Measurements from ENCODE around the gene SETBP1.

The SETBP1 gene

GRCh38 chr18:44958040-44958439 is 277.4 kb downstream of the SETBP1 start:
- Histone ChIP-seq H3K27ac (ENCODE audit: low read depth, low read length) (no peak overlapping the region), H3K4me1 (ENCODE audit: control insufficient read depth, insufficient read depth, low read length) (no peaks in the 10 kb centered on the region), H3K9me3 (ENCODE audit: control insufficient read depth, insufficient read depth, low read depth, low read length) (no peaks in the 10 kb centered on the region), H3K9ac (ENCODE audit: low read length) (no peak overlapping the region), H3K4me3 (ENCODE audit: low read depth, low read length) (no peak overlapping the region), H3K36me3 (ENCODE audit: control insufficient read depth, insufficient read depth, low read length) (no peaks in the 10 kb centered on the region), H3K27me3 (ENCODE audit: control insufficient read depth, insufficient read depth, low read length) (no peaks in the 10 kb centered on the region)

- no peak overlapping the region for H3K4me3 ChIP-seq (ENCODE audit: low read depth, low read length)
Measured at GRCh38 chr18:44958455-44958854, 277.8 kb downstream of the SETBP1 start.

GRCh38 chr18:44959013-44959412 is 278.3 kb downstream of the SETBP1 start:
- Histone ChIP-seq H3K36me3 (ENCODE audit: control insufficient read depth, insufficient read depth, low read length) (no peaks in the 10 kb centered on the region), H3K9me3 (ENCODE audit: control insufficient read depth, insufficient read depth, low read depth, low read length) (no peaks in the 10 kb centered on the region), H3K4me3 (ENCODE audit: low read depth, low read length) (no peak overlapping the region), H3K27ac (ENCODE audit: low read depth, low read length) (no peak overlapping the region), H3K4me1 (ENCODE audit: control insufficient read depth, insufficient read depth, low read length) (no peaks in the 10 kb centered on the region), H3K9ac (ENCODE audit: low read length) (no peak overlapping the region), H3K27me3 (ENCODE audit: control insufficient read depth, insufficient read depth, low read length) (no peaks in the 10 kb centered on the region)

More at GRCh38 chr18:44958455-44958854, 277.8 kb downstream of the SETBP1 start:
- Histone ChIP-seq H3K4me1 (ENCODE audit: control insufficient read depth, insufficient read depth, low read length) (no peaks in the 10 kb centered on the region), H3K27ac (ENCODE audit: low read depth, low read length) (no peak overlapping the region), H3K36me3 (ENCODE audit: control insufficient read depth, insufficient read depth, low read length) (no peaks in the 10 kb centered on the region), H3K9ac (ENCODE audit: low read length) (no peak overlapping the region), H3K9me3 (ENCODE audit: control insufficient read depth, insufficient read depth, low read depth, low read length) (no peaks in the 10 kb centered on the region), H3K27me3 (ENCODE audit: control insufficient read depth, insufficient read depth, low read length) (no peaks in the 10 kb centered on the region)

- Histone ChIP-seq H3K4me1 (ENCODE audit: control insufficient read depth, insufficient read depth, low read length) (no peaks in the 10 kb centered on the region), H3K36me3 (ENCODE audit: control insufficient read depth, insufficient read depth, low read length) (no peaks in the 10 kb centered on the region), H3K27ac (ENCODE audit: low read depth, low read length) (no peak overlapping the region), H3K9ac (ENCODE audit: low read length) (no peak overlapping the region), H3K27me3 (ENCODE audit: control insufficient read depth, insufficient read depth, low read length) (no peaks in the 10 kb centered on the region), H3K4me3 (ENCODE audit: low read depth, low read length) (no peak overlapping the region), H3K9me3 (ENCODE audit: control insufficient read depth, insufficient read depth, low read depth, low read length) (no peaks in the 10 kb centered on the region)
Measured at GRCh38 chr18:44960580-44960979, 279.9 kb downstream of the SETBP1 start.

- no peaks in the 10 kb centered on the region for H3K36me3 ChIP-seq (ENCODE audit: control insufficient read depth, insufficient read depth, low read length)
- no peak overlapping the region for H3K4me3 ChIP-seq (ENCODE audit: low read depth, low read length)
- H3K27me3 ChIP-seq (ENCODE audit: control insufficient read depth, insufficient read depth, low read length) = no peaks in the 10 kb centered on the region
- no peaks in the 10 kb centered on the region for H3K9me3 ChIP-seq (ENCODE audit: control insufficient read depth, insufficient read depth, low read depth, low read length)
- no peaks in the 10 kb centered on the region for H3K4me1 ChIP-seq (ENCODE audit: control insufficient read depth, insufficient read depth, low read length)
- no peak overlapping the region for H3K27ac ChIP-seq (ENCODE audit: low read depth, low read length)
- no peak overlapping the region for H3K9ac ChIP-seq (ENCODE audit: low read length)
Measured at GRCh38 chr18:44961288-44961995, 280.8 kb downstream of the SETBP1 start.

- Histone ChIP-seq H3K4me1 (ENCODE audit: control insufficient read depth, insufficient read depth, low read length) (peaks cover 11% of the 10 kb centered on the region), H3K4me3 (ENCODE audit: low read depth, low read length) (no peak overlapping the region), H3K27ac (ENCODE audit: low read depth, low read length) (no peak overlapping the region), H3K9me3 (ENCODE audit: control insufficient read depth, insufficient read depth, low read depth, low read length) (no peaks in the 10 kb centered on the region), H3K9ac (ENCODE audit: low read length) (no peak overlapping the region), H3K27me3 (ENCODE audit: control insufficient read depth, insufficient read depth, low read length) (no peaks in the 10 kb centered on the region), H3K36me3 (ENCODE audit: control insufficient read depth, insufficient read depth, low read length) (no peaks in the 10 kb centered on the region)
Measured at GRCh38 chr18:44967599-44967998, 286.9 kb downstream of the SETBP1 start.

- Histone ChIP-seq H3K4me1 (ENCODE audit: control insufficient read depth, insufficient read depth, low read length) (peaks cover 11% of the 10 kb centered on the region), H3K9ac (ENCODE audit: low read length) (no peak overlapping the region), H3K9me3 (ENCODE audit: control insufficient read depth, insufficient read depth, low read depth, low read length) (no peaks in the 10 kb centered on the region), H3K36me3 (ENCODE audit: control insufficient read depth, insufficient read depth, low read length) (no peaks in the 10 kb centered on the region), H3K4me3 (ENCODE audit: low read depth, low read length) (no peak overlapping the region), H3K27ac (ENCODE audit: low read depth, low read length) (no peak overlapping the region), H3K27me3 (ENCODE audit: control insufficient read depth, insufficient read depth, low read length) (no peaks in the 10 kb centered on the region)
Measured at GRCh38 chr18:44968336-44968735, 287.6 kb downstream of the SETBP1 start.

- H3K36me3 ChIP-seq (ENCODE audit: control insufficient read depth, insufficient read depth, low read length) = no peaks in the 10 kb centered on the region
- no peak overlapping the region for H3K9ac ChIP-seq (ENCODE audit: low read length)
- H3K27me3 ChIP-seq (ENCODE audit: control insufficient read depth, insufficient read depth, low read length) = no peaks in the 10 kb centered on the region
- no peak overlapping the region for H3K27ac ChIP-seq (ENCODE audit: low read depth, low read length)
- no peaks in the 10 kb centered on the region for H3K9me3 ChIP-seq (ENCODE audit: control insufficient read depth, insufficient read depth, low read depth, low read length)
- H3K4me3 ChIP-seq (ENCODE audit: low read depth, low read length) = no peak overlapping the region
- peaks cover 13% of the 10 kb centered on the region for H3K4me1 ChIP-seq (ENCODE audit: control insufficient read depth, insufficient read depth, low read length)
Measured at GRCh38 chr18:44969214-44969795, 288.6 kb downstream of the SETBP1 start.

GRCh38 chr18:44973282-44973681 is 292.6 kb downstream of the SETBP1 start:
- H3K4me3 ChIP-seq (ENCODE audit: low read depth, low read length) = no peak overlapping the region
- H3K27ac ChIP-seq (ENCODE audit: low read depth, low read length) = no peak overlapping the region
- no peaks in the 10 kb centered on the region for H3K9me3 ChIP-seq (ENCODE audit: control insufficient read depth, insufficient read depth, low read depth, low read length)
- no peak overlapping the region for H3K9ac ChIP-seq (ENCODE audit: low read length)
- no peaks in the 10 kb centered on the region for H3K36me3 ChIP-seq (ENCODE audit: control insufficient read depth, insufficient read depth, low read length)
- no peaks in the 10 kb centered on the region for H3K27me3 ChIP-seq (ENCODE audit: control insufficient read depth, insufficient read depth, low read length)
- H3K4me1 ChIP-seq (ENCODE audit: control insufficient read depth, insufficient read depth, low read length) = peaks cover 13% of the 10 kb centered on the region

GRCh38 chr18:44974174-44974573 is 293.5 kb downstream of the SETBP1 start:
- Histone ChIP-seq H3K4me1 (ENCODE audit: control insufficient read depth, insufficient read depth, low read length) (peaks cover 10% of the 10 kb centered on the region), H3K4me3 (ENCODE audit: low read depth, low read length) (no peak overlapping the region), H3K36me3 (ENCODE audit: control insufficient read depth, insufficient read depth, low read length) (no peaks in the 10 kb centered on the region), H3K27ac (ENCODE audit: low read depth, low read length) (no peak overlapping the region), H3K27me3 (ENCODE audit: control insufficient read depth, insufficient read depth, low read length) (no peaks in the 10 kb centered on the region), H3K9me3 (ENCODE audit: control insufficient read depth, insufficient read depth, low read depth, low read length) (no peaks in the 10 kb centered on the region), H3K9ac (ENCODE audit: low read length) (no peak overlapping the region)

- Histone ChIP-seq H3K27ac (ENCODE audit: low read depth, low read length) (no peak overlapping the region), H3K36me3 (ENCODE audit: control insufficient read depth, insufficient read depth, low read length) (no peaks in the 10 kb centered on the region), H3K9ac (ENCODE audit: low read length) (no peak overlapping the region), H3K9me3 (ENCODE audit: control insufficient read depth, insufficient read depth, low read depth, low read length) (no peaks in the 10 kb centered on the region), H3K4me3 (ENCODE audit: low read depth, low read length) (no peak overlapping the region), H3K27me3 (ENCODE audit: control insufficient read depth, insufficient read depth, low read length) (no peaks in the 10 kb centered on the region), H3K4me1 (ENCODE audit: control insufficient read depth, insufficient read depth, low read length) (peaks cover 2% of the 10 kb centered on the region; the same call in 1 of the 2 replicates)
Measured at GRCh38 chr18:44977856-44978255, 297.2 kb downstream of the SETBP1 start.

All from HUES6 (cell line).